GM19035 (cell line): Measurements from ENCODE around the gene TPCN2.
A peak's percentile ranks its signal among the peaks of the same experiment; 100 is the strongest.

Experiments used
- ATAC-seq: cut with Tn5 transposase; IDR thresholded peaks from one replicate; pipeline ENCODE4 v1.9.1; 2021; ENCODE audit not compliant: unreplicated experiment

Gene TPCN2

DNA sequence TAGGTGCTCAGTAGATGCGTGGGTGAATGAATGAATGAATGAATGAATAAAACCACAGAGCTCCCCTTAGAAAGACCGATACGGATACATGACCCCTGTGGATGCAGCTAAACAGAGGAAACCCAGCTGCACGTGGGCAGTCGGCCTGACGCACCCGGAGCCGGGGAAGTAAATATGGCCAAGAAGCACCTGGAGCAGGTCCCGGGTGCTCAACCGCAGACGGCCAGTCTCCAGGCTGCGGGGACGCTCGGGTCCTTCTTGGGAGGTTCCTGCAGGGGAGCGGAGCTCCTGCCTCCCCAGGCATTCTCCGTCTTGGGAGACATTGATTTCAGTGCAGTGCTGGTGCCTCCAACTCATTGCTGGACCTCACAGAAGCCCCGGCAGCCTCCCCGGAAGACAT is 11.7 kb upstream of the TPCN2 start:
- no peak for ATAC-seq

DNA sequence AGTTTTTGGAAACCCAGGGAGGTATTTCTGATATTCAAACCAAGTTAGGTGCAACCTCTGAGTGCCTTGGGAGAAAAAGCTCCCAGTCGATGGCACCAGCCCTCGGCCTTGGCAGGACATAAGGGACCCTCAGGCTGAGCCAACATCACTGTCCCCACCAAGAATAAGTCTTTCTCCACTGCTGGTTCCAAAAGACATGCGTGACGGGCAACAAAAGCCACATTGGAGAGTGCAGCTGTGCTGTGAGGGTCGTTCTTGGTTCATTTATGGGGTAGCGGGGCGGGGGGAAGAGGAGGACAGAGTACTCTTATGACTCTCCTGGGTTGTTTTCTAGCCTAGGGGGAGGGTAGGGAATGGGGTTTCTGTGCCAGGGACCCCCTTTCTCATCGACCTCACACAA is 11.2 kb upstream of the TPCN2 start:
- no peak for ATAC-seq

DNA sequence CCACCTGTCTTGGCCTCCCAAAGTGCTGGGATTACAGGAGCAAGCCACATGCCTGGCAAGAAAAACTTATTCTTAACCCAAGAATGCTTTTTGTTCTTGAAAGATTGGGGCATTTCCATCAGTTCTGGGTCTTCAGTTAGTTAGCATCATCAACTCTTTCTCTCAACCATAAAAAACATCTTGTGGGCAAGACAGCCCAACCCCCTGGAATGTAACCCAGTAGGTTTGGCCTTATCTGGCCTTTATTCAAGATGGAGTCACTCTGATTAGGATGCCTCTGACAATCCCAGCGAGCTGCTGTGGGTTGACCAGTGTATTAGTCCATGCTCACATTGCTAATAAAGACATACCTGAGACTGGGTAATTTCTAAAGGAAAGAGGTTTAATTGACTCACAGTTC is 9.2 kb upstream of the TPCN2 start:
- no peak for ATAC-seq

DNA sequence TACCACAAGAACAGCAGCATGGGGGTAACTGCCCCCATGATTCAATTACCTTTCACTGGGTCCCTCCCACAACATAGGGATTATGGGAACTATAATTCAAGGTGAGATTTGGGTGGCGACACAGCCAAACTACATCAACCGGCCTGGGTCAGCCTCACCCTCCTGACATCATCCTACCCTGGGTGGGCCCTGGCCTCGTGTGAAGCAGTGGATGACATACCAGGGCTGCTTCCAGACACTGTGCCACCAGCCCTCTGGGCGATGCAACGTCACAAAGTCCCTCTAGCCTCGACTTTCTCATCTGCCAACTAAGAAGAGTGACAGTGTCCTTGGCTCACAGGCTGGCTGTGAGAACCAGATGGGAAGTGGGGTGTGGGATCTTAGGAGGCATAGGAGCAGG is 8.7 kb upstream of the TPCN2 start:
- ATAC-seq, result no peak

DNA sequence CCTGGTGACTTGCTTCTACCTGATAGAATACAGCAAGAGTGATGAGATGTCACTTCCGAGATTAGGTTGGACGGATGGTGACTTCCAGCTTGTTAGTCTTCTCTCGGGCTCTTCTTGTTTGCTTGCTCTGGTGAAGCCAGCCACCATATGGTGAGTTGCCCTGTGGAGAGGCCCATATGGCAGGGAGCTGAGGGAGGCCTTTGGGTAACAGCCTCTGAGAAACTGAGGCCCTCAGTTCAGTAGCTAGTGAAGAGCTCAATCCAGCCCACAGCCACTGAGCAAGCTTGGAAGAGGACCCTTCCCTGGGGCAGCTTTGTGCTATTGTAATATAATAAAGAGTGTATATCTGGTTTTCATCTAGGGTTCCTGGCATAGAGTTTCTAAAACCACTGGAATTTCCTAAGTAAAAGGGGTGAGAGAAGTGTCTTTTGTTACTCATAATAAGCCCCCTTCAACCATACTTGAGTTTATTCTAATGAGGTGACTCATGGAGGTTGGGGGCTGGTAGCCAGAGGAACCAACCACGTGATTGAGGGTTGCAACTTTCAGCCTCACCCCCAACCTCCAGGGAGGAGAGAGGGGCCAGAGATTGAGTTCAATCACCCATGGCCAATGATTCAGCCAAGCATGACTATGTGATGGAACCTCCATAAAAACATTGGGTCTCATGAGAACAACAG is 8.0 kb upstream of the TPCN2 start:
- no peak for ATAC-seq

- ATAC-seq, result no peak
Observed at GRCh38 chr11:69041516-69041915, 7.2 kb upstream of the TPCN2 start.

- no peak for ATAC-seq
Observed at GRCh38 chr11:69044111-69045013, 4.4 kb upstream of the TPCN2 start.

DNA sequence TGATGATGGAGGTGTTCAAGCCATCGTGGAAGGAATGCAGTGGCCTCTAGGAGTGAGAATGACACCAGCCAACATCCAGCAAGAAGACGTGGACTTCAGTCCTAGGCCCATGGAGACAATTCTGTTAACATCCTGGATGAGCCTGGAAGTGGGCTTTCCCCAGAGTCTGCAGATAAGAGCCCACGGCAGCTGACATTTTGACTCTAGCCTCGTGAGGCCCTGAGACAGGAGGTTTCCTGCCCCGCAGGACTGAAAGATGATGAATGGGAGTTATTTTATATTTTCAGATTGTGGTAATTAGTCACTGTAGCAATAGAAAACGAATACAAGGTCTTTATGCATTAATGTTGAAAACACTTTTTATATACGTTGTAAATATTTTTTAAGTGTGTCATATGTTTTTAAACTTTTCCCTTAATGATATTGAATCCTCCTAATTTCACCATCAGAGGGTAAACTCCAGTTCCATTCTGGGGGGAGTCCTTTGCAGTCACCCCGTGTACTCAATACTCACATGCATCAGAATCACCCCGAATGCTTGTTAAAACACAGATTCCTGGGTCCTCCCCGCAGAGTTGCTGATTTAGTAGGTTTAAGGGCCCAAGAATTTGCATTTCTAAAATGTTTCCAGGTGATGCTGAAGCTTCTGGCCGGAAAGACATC is 570 bp upstream of the TPCN2 start:
- ATAC-seq, result peak; percentile 10

DNA sequence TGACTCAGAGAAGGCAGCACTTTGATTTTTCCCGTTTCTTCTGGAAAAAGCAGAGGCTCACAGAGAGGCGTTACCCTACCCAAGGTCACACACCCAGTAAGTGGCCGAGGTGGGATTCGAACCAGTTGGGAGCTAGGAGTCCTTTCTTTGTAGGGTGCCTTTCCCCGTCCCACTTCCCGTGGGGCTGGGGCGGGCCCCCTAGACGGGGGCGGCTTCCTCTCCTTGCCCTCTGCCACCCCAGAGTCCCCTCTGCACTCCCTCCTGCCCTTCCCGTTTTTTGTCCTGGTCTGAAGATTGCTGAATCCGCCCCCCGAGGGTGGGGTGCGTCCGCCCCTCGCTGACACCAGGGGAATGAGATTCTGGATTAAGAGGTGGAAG is 747 bp downstream of the TPCN2 start:
- no peak for ATAC-seq

GRCh38 chr11:69050592-69051380 is 2.1 kb downstream of the TPCN2 start:
- no peak for ATAC-seq

DNA sequence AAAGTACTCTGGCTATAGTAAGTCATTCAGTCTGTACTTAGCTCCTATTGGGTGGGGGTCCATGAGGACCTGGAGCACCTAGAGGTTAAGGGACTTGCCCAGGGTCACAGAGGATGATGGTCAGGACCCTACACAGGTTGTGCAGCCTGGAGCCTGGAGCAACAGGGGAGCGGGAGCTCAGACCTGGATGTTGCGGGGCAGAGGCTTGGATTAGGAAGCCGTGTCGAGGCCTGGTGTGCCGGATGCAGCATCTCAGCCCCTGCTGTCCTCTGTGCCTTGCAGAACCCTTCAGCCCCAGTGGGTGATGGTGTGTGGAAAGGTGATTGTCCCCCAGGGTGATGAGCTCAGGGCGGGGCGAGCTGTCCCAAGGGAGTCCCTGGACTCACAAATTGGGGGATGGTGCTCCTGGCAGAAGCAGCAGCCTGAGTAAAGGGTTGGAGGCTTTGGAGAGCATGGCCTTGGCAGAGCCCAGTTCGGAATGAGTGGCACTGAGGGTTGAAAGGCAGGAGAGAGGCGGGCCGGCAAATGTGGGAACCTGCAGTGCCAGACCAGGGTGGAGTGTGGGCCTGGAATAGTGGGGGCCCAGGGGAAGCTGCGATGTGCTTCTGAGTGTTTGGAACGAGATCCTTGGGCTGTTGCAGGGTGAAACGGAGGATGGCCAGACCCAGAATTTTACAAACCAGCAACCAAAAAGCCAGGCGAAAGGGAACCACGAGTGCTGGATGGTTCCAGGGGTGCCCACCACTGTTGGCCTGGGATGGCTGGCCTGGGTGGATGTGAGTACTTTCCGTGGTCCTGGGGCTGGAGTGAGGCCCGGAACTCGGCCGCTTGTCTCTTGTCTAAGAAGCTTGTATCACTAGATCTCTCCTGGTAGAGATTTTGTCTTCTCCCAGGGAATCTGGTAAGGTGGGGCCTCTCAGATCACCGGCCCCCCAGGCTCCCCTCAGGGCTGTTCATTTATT is 2.9 kb downstream of the TPCN2 start:
- ATAC-seq, result no peak

- no peak for ATAC-seq
Observed at GRCh38 chr11:69052343-69053168, 3.8 kb downstream of the TPCN2 start.

- ATAC-seq, result no peak
Observed at GRCh38 chr11:69053169-69053477, 4.4 kb downstream of the TPCN2 start.

DNA sequence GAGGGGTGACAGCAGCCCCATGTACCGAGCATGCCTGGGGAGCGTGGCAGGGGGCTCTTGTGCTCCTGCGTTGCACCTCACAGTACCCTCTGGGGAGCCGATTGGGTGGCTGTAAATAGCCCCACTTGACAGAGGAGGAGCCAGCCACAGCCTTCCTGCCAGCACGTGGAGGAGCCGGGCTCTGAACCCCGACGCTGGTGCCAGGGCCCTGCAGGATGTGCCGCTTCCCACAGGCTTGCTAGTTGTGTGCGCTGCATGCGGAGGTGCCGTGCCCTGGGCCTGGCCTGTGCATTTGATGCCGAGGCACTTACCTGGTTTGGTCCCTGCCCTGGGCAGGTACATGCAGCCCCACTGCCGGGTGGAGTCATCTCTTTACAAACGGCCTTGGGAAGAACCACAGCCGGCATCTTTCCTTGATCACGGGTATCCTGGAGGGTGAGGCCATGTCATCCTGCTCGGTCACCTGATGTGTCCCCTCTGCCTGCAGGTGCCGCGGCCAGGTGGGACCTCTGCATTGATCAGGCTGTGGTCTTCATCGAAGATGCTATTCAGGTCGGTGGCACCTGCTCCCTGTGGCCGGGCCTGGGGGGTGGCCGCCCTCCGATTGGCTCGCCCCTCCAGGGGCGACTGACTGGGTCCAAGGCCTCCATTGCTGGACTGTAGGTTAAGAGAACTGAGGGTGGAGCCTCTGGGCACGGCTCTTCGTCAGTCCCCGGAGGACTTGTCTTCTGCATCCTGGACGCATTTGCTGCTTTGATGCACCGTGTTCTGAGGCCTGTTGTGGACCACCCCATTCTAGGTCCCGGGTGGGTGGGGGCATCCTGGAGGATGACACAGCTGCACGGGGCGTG is 5.0 kb downstream of the TPCN2 start:
- no peak for ATAC-seq

DNA sequence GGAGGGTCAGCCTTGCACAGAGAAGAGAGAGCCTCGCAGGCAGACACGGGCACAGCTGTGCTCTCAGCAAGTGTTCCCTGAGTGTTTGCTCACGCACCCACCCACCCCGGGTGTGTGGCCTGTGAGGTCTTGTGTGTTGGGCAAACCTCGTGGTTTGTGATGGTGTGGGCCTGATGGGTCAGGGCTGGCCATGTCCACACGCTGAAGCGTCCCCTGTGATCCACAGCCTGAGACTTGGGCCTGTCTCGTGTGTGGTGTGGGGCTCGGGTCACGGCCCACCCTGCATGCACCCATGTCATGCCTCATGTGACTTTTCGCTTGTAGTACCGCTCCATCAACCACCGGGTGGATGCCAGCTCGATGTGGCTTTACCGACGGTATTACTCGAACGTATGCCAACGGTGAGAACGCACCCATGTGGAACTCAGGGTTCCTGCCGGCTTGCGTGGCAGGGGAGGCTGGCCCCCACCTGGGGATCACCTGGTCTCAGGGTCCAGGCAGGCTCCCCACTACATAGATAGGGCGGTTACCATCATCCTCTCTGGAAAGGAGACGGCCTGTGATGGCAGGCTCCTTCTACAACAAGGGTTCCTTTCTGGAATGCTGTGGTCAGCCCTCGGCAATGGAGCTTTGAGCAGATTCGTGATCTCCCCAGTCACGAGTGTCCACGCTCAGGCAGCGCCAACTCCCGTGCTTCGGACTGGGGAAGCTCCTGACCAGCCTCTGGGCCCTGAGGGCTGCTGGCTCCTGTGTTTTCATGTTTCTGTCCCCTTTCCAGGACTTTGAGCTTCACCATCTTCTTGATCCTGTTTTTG is 5.9 kb downstream of the TPCN2 start:
- no peak for ATAC-seq

- ATAC-seq, result no peak
Observed at GRCh38 chr11:69055212-69055586, 6.5 kb downstream of the TPCN2 start.
